Stimulated activated CD4-positive, alpha-beta T cell treated with anti-CD3 and anti-CD28 coated beads, Interleukin-12 subunit alpha, Interleukin-12 subunit beta, amount 100 ng/mL, for 48 hours (primary cell): ENCODE data around the gene RAD51.

Experiments
- DNase-seq, 3 donors: peaks; one replicate each; pipeline ENCODE4 v3.0.0-alpha.2; 2020; ENCODE audit warnings: low read depth in 2 of 3, low spot score in 1 of 3

RAD51 gene

GRCh38 chr15:40721701-40722100 lies 26.7 kb downstream of the RAD51 start:
- no peak for DNase-seq

GRCh38 chr15:40722354-40722753 lies 27.4 kb downstream of the RAD51 start:
- no peak for DNase-seq

- DNase-seq, result no peak
Measured at GRCh38 chr15:40722934-40723333, 28.0 kb downstream of the RAD51 start.

- DNase-seq, result no peak
Measured at GRCh38 chr15:40723919-40724318, 28.9 kb downstream of the RAD51 start.

GRCh38 chr15:40731034-40731433 lies 36.1 kb downstream of the RAD51 start:
- no peak for DNase-seq

- DNase-seq, result no peak
Measured at GRCh38 chr15:40736575-40736974, 41.6 kb downstream of the RAD51 start.

GRCh38 chr15:40737048-40737447 lies 42.1 kb downstream of the RAD51 start:
- DNase-seq, result no peak

- DNase-seq, result no peak
Measured at GRCh38 chr15:40739047-40739446, 44.1 kb downstream of the RAD51 start.

- DNase-seq, result no peak
Measured at GRCh38 chr15:40739854-40740253, 44.9 kb downstream of the RAD51 start.

- DNase-seq, result no peak
Measured at GRCh38 chr15:40743485-40743901, 48.5 kb downstream of the RAD51 start.

GRCh38 chr15:40743921-40744814 lies 49.2 kb downstream of the RAD51 start:
- peak in 2 of 3 donors; percentile 42 to 45 for DNase-seq

GRCh38 chr15:40744815-40745152 lies 49.8 kb downstream of the RAD51 start:
- no peak for DNase-seq

GRCh38 chr15:40746916-40747418 lies 52.0 kb downstream of the RAD51 start:
- no peak for DNase-seq

- no peak for DNase-seq
Measured at GRCh38 chr15:40747685-40748631, 53.0 kb downstream of the RAD51 start.

GRCh38 chr15:40749151-40749630 lies 54.2 kb downstream of the RAD51 start:
- DNase-seq, result no peak

GRCh38 chr15:40750885-40751284 lies 55.9 kb downstream of the RAD51 start:
- no peak for DNase-seq

GRCh38 chr15:40751745-40752144 lies 56.8 kb downstream of the RAD51 start:
- DNase-seq, result no peak

- no peak for DNase-seq
Measured at GRCh38 chr15:40754574-40754882, 59.6 kb downstream of the RAD51 start.

- peak; percentile 89 to 92 (median 91) for DNase-seq
Measured at GRCh38 chr15:40754883-40755811, 60.2 kb downstream of the RAD51 start, which contains the start of gene RMDN3. Gene RMDN3, minus strand, starts transcription at chr15:40755254. Its CDS starts 471 bp downstream, at chr15:40754783.

- no peak for DNase-seq
Measured at GRCh38 chr15:40755812-40756208, 60.8 kb downstream of the RAD51 start.

- no peak for DNase-seq
Measured at GRCh38 chr15:40756938-40757337, 62.0 kb downstream of the RAD51 start.
